OCI-LY7 (cell line): Measurements from ENCODE around the gene AGMAT.

Source experiments
- CTCF ChIP-seq: fragments of 200-600 bp; sonication (generic); conservative IDR thresholded peaks from 2 replicates; pipeline ENCODE4 v1.5.1; 2014; ENCODE audit warnings: mild to moderate bottlenecking, antibody characterized with exemption, low read length, moderate library complexity, mixed read lengths
- EZH2phosphoT487 ChIP-seq: fragments of 200-600 bp; sonication (generic); IDR thresholded peaks from 2 replicates; pipeline ENCODE4 v1.6.1; 2018; ENCODE audit warnings: low read depth, borderline replicate concordance, mild to moderate bottlenecking, mixed run types, antibody characterized with exemption, low read length, moderate library complexity, mixed read lengths

GRCh38 chr1:15627343-15627988 lies 42.6 kb upstream of the AGMAT start:
- TF ChIP-seq CTCF (no peak), EZH2phosphoT487 (no peak)
